GM23248 (cell line): ENCODE measurements around the gene PPA2. TPM values are rescaled to one million over a fixed set of nuclear protein-coding genes. Genes with fewer than 3 reads are reported as not detected.

ENCODE experiments used
- DNase-seq: peaks from one replicate; pipeline ENCODE4 v3.0.0-alpha.2; 2015
- H2AFZ ChIP-seq: fragments of 200-600 bp; sonication (generic); 2 replicates; pipeline ENCODE4 v1.6.1; 2016; ENCODE audit warnings: antibody characterized with exemption
- H3F3A ChIP-seq: fragments of 200-600 bp; sonication (generic); 2 replicates; pipeline ENCODE4 v1.6.1; 2016; ENCODE audit warnings: mild to moderate bottlenecking, antibody characterized with exemption, mixed run types; ENCODE audit not compliant: insufficient read depth
- H3K27ac ChIP-seq: fragments of 200-600 bp; sonication (generic); 2 replicates; pipeline ENCODE4 v1.5.1; 2016; ENCODE audit warnings: mild to moderate bottlenecking
- H3K27me3 ChIP-seq: fragments of 200-600 bp; sonication (generic); replicated peaks from 2 replicates; pipeline ENCODE4 v1.6.1; 2016; ENCODE audit warnings: mild to moderate bottlenecking; ENCODE audit not compliant: insufficient read depth
- H3K36me3 ChIP-seq: fragments of 200-600 bp; sonication (generic); 2 replicates; pipeline ENCODE4 v1.6.1; 2016; ENCODE audit warnings: low read depth, mild to moderate bottlenecking
- H3K4me1 ChIP-seq: fragments of 200-600 bp; sonication (generic); 2 replicates; pipeline ENCODE4 v1.6.1; 2016; ENCODE audit warnings: mild to moderate bottlenecking; ENCODE audit not compliant: insufficient read depth
- H3K4me2 ChIP-seq: fragments of 200-600 bp; sonication (generic); one replicate; pipeline ENCODE4 v1.6.1; 2016; ENCODE audit warnings: mild to moderate bottlenecking; ENCODE audit not compliant: unreplicated experiment
- H3K4me3 ChIP-seq: fragments of 200-600 bp; sonication (generic); 2 replicates; pipeline ENCODE4 v1.5.1; 2016; ENCODE audit warnings: mild to moderate bottlenecking
- H3K79me2 ChIP-seq: fragments of 200-600 bp; sonication (generic); 2 replicates; pipeline ENCODE4 v1.6.1; 2016; ENCODE audit warnings: mild to moderate bottlenecking; ENCODE audit not compliant: insufficient read depth
- H3K9ac ChIP-seq: fragments of 200-600 bp; sonication (generic); 2 replicates; pipeline ENCODE4 v1.6.1; 2016; ENCODE audit warnings: mild to moderate bottlenecking
- H3K9me2 ChIP-seq: fragments of 200-600 bp; sonication (generic); 2 replicates; pipeline ENCODE4 v1.6.1; 2016; ENCODE audit warnings: mixed run types, mild to moderate bottlenecking, moderate library complexity; ENCODE audit not compliant: insufficient read depth
- H3K9me3 ChIP-seq: fragments of 200-600 bp; sonication (generic); one replicate; pipeline ENCODE4 v1.6.1; 2017; ENCODE audit warnings: low read depth
- H4K20me1 ChIP-seq: fragments of 200-600 bp; sonication (generic); 2 replicates; pipeline ENCODE4 v1.6.0; 2016; ENCODE audit not compliant: insufficient read depth
- EZH2 ChIP-seq: fragments of 200-600 bp; sonication (generic); IDR thresholded peaks from 2 replicates; pipeline ENCODE4 v1.6.1; 2018; ENCODE audit warnings: antibody characterized with exemption, mild to moderate bottlenecking; ENCODE audit not compliant: insufficient read depth, poor library complexity, severe bottlenecking
- EZH2phosphoT487 ChIP-seq: fragments of 200-600 bp; sonication (generic); IDR thresholded peaks from 2 replicates; pipeline ENCODE4 v1.6.1; 2018; ENCODE audit warnings: antibody characterized with exemption, moderate library complexity, mild to moderate bottlenecking, low read depth; ENCODE audit not compliant: insufficient read depth
- WGBS, 2 experiments: methylation state at CpG; one replicate each; pipeline ENCODE4 v1.1.6; 2015 to 2017; ENCODE audit warnings: low lambda C conversion rate in 2 of 2, low coverage in 1 of 2; ENCODE audit errors: missing lambda C conversion rate in 2 of 2; 5-methylcytosine and 5-hydroxymethylcytosine counted together
- in situ Hi-C: fragments of 300-500 bp; cut with MboI; formaldehyde crosslinking; loops from 2 replicates; pipeline ENCODE4 v1.15.0; 2020
- polyA plus RNA-seq: library from polyadenylated mRNA; unstranded; fragments of >200 nt; fragmentation: Nextera tagmentation; extraction: Ambion mirVana; gene quantifications from 2 replicates; pipeline ENCODE4 v1.2.1, GENCODE V29; 2016
- total RNA-seq: library from RNA; depleted of rRNA; stranded (reverse); fragments of >200 nt; shearing (Covaris generic); gene quantifications from 2 replicates; pipeline ENCODE4 v1.2.3, GENCODE V29; 2014

The PPA2 gene
- total and polyA plus RNA-seq, 2 experiments from 2014 or later = 37.5 to 114 TPM

DNA sequence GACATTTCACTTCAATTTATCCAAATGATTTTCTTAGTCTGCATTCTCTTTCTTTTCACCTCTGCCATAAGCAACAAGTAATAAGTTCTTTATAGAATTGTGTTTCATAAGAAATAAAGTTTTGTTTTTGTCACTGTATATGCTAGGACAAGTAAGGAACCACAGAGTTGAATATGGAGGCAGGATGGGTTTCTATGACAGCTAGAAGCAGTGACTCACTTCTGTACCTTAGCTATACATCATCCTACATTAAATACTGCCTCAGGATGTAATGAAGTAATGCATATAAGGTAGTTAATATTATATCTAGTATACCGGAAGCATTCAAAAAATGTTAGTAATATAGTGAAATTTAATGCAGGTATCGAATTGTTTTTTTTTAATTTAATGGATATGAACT, 128.0 kb downstream of the PPA2 start:
- H3K4me3 ChIP-seq = no peak overlapping the region
- H3K9me3 ChIP-seq = no peaks in the 10 kb centered on the region
- WGBS, 2 experiments = 98 to 100% methylated on average over 2 of the region's 2 CpGs
- H3K4me1 ChIP-seq = no peaks in the 10 kb centered on the region
- H2AFZ ChIP-seq = no peak overlapping the region
- no peak for DNase-seq
- no peaks in the 10 kb centered on the region for H3K79me2 ChIP-seq
- no peaks in the 10 kb centered on the region for H3K27me3 ChIP-seq
- no peak overlapping the region for H3K27ac ChIP-seq
- no peaks in the 10 kb centered on the region for H3K36me3 ChIP-seq
- 0 out of 2 replicates have a peak, but pooled peaks cover 1% of the 10 kb centered on the region for H3F3A ChIP-seq
- H3K9ac ChIP-seq = no peak overlapping the region
- H3K4me2 ChIP-seq = no peak overlapping the region
- TF ChIP-seq EZH2 (no peak), EZH2phosphoT487 (no peak)
- no peaks in the 10 kb centered on the region for H4K20me1 ChIP-seq
- H3K9me2 ChIP-seq = no peaks in the 10 kb centered on the region
- in situ Hi-C loops = no loop called here

DNA sequence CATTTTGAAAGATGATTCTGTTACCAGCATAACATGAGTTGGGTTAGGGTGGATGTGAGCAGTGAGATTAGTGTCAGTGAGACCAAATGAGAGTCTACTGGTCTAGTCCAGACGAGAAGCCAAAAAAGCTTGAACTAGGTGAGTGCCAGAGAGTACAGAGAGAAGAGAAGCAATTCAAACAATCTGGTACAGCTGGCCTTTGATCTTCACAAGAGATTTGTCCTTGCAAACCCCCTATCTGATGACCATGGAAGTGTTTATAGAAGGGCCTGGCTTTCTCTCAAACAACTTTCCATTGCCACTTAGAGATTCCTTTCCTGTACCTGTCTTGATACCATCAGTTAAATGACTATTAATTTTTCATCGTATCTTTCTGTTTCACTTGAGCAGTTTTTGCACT, 128.5 kb downstream of the PPA2 start:
- H3K9me2 ChIP-seq = no peaks in the 10 kb centered on the region
- no peaks in the 10 kb centered on the region for H3K4me1 ChIP-seq
- H3K27ac ChIP-seq = no peak overlapping the region
- no peaks in the 10 kb centered on the region for H4K20me1 ChIP-seq
- no peaks in the 10 kb centered on the region for H3K9me3 ChIP-seq
- no peaks in the 10 kb centered on the region for H3K27me3 ChIP-seq
- no peak overlapping the region for H3K9ac ChIP-seq
- no peaks in the 10 kb centered on the region for H3K36me3 ChIP-seq
- TF ChIP-seq EZH2 (no peak), EZH2phosphoT487 (no peak)
- H2AFZ ChIP-seq = no peak overlapping the region
- no peaks in the 10 kb centered on the region for H3K79me2 ChIP-seq
- no peak for DNase-seq
- in situ Hi-C loops = no loop called here
- 71 to 84% methylated on average over 2 of the region's 2 CpGs for WGBS, 2 experiments
- H3F3A ChIP-seq = no peaks in the 10 kb centered on the region
- H3K4me2 ChIP-seq = no peak overlapping the region
- H3K4me3 ChIP-seq = no peak overlapping the region

DNA sequence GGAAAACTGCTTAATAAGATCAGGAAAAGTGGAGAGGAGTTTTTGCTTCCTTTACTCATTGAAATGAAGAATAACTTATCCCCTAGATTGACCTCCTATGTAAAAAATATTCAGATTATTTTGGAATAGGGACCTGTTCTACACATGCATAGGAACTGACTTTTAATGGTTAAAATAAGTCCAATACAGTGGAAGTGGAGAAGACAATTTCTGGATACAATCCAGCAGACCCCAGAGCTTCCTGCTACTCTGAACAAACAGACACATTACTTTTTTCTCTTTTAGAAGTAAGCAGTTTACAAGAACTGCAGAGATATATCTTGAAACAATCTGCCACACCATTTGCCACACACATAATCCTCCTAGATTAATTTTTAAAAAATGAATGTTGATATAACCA, 129.7 kb downstream of the PPA2 start:
- Histone ChIP-seq H3K36me3 (no peaks in the 10 kb centered on the region), H3K4me1 (no peaks in the 10 kb centered on the region), H3K27ac (no peak overlapping the region), H3K79me2 (no peaks in the 10 kb centered on the region), H3K9me2 (no peaks in the 10 kb centered on the region), H3F3A (no peaks in the 10 kb centered on the region), H3K9ac (no peak overlapping the region), H2AFZ (no peak overlapping the region), H3K4me2 (peak overlapping the region; percentile 14), H4K20me1 (no peaks in the 10 kb centered on the region), H3K27me3 (no peaks in the 10 kb centered on the region), H3K4me3 (no peak overlapping the region), H3K9me3 (no peaks in the 10 kb centered on the region)
- in situ Hi-C loops = no loop called here
- no peak for TF ChIP-seq EZH2
- no peak for TF ChIP-seq EZH2phosphoT487
- no peak for DNase-seq

DNA sequence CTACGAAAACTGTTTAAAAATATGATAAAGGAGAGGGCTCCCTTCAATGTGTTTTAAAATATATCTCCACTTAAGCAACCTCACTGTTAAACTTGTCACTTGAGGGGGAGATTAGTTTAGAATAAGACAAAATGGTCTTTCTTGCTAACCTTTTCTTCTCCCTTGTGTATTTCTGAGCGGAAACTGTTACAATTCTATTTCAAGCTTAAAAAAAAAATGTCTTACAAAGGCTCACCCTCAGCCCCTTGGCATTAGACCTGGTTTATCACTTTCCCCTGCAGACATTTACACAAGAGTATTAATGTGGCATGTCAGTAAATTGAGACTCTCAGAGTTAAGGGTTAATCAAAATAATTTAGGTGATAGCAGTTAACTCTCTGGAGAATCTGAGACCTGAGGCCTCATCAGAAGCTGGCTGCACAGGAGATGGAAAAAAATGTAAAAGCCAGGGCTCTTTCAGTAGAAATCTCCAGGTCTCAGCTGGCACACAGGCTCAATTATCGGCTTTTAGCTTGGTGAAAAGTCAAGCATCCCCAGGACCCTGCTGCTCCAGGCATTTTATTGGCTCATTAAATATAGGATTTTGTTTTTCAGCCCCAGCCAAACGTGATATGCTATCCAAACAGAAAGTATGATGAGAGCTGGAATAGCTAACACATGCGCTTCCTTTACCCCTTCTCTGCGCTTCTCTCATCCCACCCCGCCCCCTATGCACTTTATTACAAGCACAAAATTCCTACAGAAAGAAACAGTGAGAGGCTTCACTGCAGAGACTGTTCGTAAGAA, 130.5 kb downstream of the PPA2 start:
- peak; percentile 1 for DNase-seq
- H3K4me3 ChIP-seq = no peak overlapping the region

More for the DNA sequence above, 130.5 kb downstream of the PPA2 start:
- Histone ChIP-seq H3K9me3 (no peaks in the 10 kb centered on the region), H3F3A (no peaks in the 10 kb centered on the region), H3K27ac (no peak overlapping the region), H2AFZ (no peak overlapping the region), H3K4me1 (no peaks in the 10 kb centered on the region), H3K79me2 (no peaks in the 10 kb centered on the region), H4K20me1 (no peaks in the 10 kb centered on the region), H3K9me2 (no peaks in the 10 kb centered on the region), H3K4me2 (peak overlapping the region; percentile 14), H3K9ac (no peak overlapping the region), H3K27me3 (no peaks in the 10 kb centered on the region), H3K36me3 (no peaks in the 10 kb centered on the region)
- TF ChIP-seq EZH2phosphoT487 (no peak), EZH2 (no peak)
- in situ Hi-C loops = no loop called here
- WGBS, 2 experiments = 39 to 43% methylated on average over 8 of the region's 8 CpGs
